ENCODE measurements around the gene TMOD1.

Gene TMOD1

DNA sequence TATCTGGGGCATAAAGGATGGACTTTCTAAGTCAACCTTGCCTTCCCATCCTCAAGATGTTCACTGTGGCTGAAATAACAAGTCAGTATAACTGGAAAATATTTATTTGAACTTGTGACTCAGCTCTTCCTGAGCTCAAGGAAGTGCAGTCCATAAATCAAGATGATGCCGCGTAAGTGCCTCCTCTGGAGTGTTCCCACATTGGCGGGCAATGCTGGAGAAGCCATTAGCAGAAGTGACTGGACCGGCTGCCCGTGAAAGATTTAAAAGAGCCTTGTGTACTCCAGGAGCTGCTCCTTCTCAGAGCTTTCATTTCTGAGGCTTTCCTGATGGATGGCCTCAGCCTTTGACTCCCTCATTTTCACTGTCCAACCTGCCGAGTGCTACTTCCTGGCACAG lies 17.4 kb downstream of the TMOD1 start:
- peak in 1 of 2 experiments; percentile 35 for DNase-seq

DNA sequence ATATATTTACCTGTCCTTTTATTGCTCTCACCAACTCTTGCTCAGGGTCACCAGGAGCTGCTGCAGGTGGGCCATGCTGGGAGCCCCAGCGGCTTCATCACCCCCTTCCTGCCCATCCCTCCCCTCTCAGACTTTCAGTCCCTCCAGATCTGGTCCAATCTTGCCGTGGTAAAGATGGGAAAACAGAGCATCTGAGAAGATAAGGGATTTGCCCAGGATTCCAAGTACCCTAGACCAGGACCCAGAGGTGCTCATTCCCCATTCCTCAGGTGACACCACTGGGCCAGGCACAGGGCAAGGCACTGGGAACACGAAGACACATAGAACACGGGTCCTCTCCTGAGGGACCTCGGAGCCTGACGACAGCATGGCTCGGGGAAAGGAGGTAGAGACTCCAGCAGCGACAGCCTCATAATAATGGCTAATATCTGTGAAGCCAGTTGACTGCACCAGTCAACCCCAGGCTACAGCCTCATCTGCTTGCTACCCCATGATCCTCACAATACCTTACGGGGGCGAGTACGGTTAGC lies 18.0 kb downstream of the TMOD1 start:
- no peak for DNase-seq

DNA sequence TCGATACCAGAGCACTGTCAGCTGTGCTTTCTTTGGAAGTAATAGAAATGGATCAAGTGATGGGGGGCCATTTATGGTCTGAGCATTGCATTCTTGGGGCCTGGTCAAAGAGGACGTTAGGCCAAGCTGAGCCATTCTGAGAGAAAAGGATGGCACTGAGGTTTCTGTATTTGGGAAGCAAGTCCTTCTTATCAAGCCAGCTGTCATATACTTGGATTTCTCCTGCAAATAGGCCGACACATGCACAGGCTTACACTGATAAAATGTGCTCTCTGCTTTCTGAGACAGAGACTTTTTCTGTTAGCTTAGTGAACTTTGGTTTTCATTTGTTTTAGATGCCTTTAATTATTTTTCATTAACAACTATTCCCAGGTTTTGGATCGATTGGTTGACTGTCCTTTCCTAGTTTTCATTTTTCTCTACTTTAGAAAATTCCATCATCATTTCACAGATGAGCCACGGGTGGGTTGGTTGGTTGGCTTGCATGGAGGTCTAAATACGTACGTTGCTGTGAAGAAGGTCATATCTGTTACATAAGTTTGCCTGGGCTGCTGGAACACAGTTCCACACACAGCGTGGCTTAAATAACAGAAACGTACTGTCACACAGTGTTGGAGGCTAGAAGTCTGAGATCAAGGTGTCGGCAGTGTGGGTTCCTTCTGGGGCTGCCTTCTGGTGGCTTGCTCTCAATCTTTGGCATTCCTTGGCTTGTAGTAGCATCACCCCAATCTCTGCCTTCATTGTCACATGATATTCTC lies 20.3 kb downstream of the TMOD1 start:
- no peak for DNase-seq

DNA sequence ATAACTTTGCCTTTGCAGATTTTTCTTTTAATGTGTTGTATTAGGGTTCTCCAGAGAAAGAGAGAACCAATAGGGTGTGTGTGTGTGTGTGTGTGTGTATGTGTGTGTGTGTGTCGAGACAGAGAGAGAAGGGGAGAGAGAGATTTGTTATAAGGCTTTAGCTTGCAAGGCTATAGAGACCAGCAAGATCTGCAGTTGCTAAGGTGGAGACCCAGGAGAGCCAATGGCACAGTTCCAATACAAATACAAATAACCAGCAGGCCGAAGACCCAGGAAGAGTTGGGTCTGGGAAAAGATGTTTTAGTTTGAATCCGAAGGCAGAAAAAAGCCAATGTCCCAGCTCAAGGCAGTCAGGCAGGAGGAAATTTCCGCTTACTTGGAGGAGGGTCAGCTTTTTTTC lies 23.0 kb downstream of the TMOD1 start:
- DNase-seq = no peak

DNA sequence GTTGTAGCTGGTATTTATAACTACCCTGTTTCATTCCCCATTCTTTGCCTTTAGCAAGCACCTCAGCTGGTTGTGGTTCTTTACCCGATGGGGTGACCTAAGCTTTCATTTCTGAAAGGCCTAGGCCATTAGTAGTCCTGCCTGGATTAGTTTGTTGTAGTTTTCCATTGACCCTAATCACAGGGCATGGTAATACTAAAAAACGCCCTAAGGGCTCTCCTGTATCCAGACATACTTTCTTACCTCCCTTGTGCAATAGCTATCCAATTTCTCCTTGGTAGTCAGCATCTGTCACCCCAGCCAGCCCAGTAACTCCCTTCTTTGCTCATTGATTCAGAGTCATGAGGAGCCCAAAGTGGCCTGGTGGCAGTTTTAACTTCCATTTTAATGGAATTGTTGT lies 24.0 kb downstream of the TMOD1 start:
- DNase-seq = no peak

DNA sequence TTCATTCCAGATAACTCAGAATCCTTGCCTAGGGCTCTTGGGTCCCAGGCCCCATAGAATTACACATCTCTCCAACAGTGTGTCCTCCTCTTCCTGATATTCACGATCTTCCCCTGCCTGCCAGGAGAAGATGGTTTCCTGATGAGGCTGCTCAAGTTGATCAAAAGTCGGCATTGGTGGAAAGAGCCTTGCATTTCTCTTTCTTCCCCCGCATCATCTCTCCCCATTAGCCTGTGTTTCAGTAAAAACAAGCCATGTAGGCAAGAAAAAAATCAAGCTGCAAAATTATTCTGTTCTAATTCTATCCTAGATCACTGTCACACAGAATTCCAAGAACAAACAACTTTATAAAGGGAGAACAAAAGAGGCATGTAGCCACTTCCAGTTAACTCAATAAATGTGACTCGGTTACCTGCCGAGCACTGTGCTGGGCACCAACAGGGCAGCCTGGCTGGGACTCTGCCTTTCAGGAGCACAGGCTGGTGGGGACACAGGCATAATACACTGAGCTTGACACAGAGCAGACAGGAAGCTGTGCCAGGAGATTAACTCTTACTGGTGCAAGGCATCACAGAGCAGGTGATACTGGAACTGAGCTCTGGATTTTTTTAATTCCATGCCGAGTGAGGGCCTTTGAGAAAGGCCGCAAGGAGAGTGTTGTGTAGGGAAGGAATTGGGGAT lies 25.6 kb downstream of the TMOD1 start:
- DNase-seq = no peak

DNA sequence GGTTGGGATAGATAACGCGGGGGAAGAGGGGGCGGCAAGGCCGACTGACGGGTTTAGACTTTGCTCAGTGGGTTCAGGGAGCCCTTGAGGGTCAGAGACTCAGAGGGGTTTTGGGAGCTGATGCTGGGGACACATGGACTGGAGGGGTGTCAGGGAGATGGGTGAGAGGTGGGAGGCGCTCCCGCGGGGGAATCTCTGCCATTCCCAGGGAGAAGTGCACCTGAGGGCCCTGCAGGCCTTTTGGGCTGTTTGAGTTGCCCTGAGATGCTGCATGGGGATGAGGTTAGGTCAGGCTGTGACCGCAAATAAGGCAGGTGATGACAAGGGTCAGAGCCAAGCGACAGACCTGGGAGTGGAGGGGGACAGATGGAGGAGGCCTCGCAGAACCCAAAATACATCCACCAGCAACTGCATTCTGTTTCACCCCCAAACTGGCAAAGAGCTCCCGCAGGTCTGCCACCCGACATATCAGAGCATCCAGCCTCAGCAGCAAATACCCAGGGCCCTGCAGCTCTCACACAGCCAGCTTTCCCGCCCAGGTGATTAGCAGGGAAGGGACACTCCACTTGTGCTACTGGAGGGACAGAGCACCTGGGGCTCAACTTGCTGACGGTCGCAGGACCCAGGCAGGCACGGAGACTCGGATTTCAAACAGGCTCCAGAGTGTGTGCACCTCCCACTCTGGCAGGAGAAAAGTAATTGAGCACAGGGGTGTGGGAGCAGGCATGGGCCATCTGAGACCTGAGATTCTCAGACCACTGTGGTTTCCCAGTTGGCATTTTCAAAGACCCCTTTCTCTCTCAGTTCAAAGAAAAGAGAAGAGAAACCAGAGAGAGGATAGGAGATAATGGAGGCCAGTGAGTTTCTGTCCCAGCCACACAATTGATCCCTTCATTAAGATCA lies 26.4 kb downstream of the TMOD1 start:
- no peak for DNase-seq

DNA sequence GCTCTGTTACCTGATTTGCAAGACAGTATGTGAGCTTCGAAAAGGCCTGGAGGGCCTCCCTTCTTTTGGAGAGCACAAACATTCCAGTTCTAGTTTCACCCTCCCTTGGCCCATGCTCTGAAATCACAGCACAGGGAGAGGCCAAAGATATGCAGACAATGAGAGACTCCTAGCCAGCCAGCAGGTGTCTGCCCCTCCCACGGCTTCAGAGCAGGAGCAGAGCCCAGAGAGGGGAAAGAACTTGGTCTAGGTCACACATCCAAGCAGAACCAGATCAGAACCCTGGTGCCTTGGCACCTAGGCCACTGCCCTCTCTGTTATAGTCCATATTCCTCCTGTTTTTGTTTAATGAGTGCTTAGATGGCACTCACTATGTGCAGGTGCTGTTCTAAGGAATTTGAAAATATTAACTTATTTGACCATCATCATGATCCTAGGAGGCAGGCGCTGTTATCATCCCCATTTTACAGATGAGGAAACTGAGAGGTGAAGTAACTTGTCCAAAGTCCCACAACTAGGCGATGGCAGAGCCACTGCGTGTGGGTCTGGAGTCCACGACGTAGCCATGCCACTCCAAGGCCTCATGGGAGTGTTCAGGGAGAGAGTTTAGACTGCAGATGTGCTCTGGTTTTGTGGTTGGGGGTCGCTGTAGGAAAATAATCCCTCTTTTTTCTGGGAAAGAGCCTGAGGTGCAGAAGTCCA lies 27.2 kb downstream of the TMOD1 start:
- DNase-seq = no peak

DNA sequence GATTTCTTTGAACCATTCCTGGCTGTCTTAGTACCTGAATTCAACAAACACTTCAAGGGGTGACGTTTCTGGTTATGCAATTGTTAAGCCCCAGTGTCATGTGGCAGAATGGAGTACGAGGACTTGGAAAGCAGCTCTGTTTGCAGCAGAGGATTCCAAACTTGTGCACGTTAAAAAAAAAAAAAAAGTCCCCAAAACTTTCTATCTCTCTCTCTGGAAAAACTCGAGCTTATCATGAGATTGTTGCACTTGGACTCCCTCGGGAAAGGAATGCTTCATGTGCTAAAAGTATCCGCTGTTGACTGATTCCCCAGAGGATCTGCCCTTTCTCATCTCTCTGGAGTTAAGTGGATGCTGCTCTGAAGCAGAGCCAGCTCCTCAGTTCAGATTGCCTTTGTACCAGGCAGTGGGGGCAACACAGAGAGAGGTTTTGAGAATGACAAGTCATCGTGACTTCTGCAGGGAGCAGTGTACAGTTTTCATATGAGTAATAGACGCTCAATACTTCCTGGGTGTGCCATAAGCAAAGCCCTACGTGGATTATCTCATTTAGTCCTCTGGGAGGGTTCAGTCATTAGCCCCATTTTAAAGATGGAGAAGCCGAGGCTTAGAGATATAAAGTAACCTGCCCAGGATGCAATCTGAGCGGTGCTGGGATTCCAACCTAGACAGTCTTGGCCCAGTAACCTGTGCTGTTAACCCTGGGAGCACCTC lies 28.1 kb downstream of the TMOD1 start:
- no peak for DNase-seq

DNA sequence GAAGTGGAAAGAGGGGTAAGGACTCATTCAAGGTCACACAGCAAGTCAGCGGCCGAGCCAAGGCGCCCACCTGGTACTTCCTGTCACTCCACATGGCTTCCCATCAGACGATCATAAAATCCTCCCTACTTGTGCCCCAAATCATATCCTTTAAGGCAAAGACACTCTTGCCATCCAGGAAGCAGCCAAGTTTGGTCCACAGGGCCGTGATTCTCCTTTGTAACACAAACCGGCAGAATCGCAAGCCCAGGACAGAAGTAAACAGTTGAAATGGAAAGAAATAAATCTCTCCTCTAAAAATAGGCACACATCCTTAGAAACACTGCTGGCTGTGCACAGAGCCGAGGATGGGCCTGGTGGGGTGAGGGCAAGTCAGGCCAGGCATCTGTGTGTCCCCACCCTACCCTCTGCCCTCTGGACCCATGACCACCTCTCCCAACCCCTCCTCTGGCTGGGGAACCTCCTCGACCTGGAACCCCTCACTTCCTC lies 30.5 kb downstream of the TMOD1 start:
- no peak for DNase-seq

DNA sequence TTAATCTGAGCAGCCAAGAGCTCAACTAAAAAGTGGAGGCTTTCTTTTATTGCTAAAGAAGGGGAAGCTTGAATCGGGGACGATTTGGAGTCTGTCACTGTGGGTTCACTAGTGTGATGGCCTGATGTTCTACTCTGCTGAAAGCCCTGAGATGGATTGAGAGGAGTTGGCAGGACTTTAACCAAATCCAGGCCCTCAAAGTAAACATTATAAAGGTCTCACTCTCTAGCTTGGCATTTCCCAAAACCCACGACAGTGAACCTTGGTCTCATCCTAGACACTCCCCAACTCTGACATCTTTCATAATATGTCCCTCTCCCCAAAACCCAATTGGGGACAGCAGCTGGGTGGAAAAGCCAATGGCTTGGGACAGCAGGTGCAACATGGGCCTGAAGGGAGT lies 32.7 kb downstream of the TMOD1 start:
- DNase-seq = no peak

DNA sequence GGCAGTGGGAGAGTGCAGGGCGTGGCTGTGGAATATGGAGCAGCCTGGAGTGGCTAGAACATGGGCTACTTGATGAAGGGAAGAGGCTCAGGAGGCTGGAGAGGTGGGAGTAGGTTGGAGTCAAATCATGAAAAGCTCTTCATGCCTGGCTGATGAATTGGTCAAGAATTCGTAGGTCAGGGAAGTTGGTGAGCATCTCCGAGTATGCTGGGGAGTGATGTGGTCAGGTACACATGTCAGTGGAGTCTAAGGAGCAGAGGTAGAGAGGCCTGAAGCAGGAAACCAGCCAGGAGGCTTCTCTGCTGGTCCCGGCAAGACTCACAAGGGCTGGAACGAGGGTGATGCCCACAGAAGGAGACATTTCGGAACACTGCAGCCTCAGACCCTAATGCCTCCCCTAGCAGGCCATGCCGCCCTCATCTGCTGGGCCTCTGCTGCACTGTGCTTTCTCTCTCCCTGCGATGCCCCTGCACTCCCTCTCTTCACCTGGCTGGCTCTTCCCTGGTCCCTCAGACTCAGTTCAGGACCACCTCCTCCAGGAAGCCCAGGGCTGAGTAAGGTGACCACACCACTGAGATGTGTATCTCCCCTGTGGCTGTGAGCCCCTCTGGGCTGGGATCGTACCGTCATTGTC lies 33.6 kb downstream of the TMOD1 start:
- no peak for DNase-seq

DNA sequence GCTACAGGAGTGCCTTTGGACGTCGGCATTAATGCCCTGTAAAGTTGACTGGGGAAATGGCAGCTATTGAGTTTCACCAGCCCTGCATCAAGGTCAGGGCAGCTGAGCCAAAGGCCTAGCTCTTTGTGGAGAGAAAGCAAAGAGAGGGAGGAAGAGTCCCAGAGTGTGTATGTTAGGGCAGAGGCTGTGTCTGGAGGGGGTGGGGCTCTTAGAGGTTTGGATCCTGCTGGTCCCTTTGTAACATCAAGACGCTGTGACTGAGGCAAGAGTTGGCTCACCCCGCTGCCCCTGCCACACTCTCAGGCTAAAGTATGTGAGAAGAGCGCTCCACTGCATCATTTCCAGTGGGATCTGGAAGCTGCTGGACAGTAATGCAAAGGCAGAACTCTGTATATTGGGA lies 34.3 kb downstream of the TMOD1 start:
- DNase-seq = no peak

DNA sequence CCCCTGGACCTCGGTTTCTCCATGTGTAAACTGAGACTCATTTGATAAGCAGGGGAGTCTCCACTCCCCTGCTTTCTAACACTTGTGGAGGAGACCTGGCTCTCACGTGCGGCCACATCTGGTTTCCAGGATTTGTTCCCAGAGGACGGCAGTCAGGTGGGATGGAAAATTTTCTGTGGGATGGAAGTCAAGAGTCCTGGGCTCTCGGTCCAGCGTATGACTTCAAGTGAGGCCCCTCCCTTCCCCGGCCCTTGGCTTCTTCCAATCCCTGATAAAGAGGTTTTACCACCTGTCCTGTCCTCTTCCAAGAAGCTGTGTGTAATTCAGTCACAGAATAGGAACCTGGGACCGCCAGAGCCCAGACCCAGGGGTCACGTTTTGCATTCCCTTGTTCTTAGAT lies 35.0 kb downstream of the TMOD1 start:
- DNase-seq = no peak

DNA sequence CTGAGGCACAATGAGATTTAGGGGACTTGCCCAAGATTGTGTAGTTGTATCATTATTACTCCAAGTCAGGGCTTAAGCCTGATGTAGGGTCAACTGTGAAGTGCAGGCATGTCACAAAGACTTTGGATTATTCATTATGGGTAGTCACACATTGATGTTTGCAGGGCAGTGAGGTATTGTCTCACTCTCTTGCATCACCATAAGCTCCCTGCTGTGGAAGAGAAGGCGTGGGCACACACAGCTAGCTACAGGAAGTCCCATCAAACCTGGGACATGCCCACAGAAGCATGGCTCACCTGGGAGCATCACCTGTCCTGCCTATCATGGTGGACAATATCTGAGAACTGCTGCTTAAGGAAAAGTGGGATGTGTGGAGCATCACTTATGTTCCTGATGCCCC lies 42.1 kb downstream of the TMOD1 start:
- no peak for DNase-seq

DNA sequence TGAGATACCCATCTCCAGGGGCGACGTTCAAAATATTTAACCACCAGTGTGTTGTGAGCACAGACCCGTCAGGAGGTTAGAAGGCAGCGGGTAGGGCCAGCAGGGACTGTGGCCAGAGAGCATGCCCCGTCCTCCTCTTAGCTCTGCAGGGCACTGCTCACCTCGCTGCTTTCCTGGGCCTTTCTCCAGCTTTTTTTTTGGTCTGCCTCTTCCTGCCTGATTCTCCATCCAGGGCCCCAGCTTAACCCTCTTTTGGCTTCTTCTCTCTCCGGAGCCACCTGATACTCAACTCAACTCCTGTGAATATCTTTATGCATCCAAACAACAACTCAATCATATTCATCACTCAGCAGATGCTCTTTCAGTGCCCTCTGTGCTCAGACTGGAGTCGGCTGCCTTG lies 44.0 kb downstream of the TMOD1 start:
- DNase-seq = no peak

DNA sequence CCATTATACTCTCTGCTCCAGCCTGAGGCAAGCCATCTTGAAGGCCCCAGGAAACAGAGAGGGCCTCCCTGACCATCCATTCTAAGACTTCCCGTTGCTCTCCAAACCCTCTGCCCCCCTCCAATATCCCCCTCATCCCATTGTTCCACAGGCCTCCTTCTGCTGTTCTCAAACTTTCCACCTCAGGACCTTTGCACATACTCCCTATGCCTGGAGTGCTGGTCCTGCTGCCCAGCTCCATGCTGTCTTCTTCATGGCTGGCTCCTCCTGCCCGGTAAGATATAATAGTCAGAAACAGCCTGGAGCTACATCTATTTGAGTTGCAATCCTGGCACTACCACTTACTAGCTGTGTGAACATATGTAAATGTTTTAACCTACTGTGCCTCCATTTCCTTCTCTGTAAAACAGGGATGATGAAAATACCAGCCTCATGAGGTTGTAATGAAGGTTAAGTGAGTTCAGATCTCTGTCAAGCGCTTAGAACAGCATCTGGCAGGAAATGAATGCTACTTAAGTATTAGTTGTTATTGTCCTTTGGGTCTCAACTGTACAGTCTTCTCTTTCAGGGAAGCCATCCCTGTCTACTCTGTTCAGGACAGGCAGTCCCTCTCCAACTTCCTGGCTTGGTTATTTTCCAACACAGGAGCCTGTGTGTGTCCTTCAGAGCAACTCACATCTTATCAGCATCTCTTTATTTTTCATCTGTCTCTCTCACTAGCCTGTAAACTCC lies 45.8 kb downstream of the TMOD1 start:
- no peak for DNase-seq

DNA sequence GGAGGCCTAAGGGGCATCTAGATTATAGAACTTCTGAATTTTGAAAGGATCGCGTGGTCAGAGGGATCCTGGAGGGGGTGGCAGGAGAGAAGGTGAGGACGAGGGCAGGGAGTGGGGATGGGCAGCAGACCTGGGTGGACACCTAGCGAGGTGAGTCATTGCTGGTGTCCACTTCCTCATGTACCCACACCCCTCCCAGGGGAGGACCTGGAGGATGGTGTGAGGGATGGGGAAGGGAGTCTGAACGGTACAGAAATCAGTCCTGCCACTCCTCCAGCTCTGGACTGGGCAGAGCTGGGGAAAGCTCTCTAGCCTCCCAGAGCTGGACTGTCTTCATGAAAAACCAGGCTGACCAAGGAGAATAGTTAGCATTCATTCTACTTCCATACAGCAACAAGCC lies 46.9 kb downstream of the TMOD1 start:
- no peak for DNase-seq

DNA sequence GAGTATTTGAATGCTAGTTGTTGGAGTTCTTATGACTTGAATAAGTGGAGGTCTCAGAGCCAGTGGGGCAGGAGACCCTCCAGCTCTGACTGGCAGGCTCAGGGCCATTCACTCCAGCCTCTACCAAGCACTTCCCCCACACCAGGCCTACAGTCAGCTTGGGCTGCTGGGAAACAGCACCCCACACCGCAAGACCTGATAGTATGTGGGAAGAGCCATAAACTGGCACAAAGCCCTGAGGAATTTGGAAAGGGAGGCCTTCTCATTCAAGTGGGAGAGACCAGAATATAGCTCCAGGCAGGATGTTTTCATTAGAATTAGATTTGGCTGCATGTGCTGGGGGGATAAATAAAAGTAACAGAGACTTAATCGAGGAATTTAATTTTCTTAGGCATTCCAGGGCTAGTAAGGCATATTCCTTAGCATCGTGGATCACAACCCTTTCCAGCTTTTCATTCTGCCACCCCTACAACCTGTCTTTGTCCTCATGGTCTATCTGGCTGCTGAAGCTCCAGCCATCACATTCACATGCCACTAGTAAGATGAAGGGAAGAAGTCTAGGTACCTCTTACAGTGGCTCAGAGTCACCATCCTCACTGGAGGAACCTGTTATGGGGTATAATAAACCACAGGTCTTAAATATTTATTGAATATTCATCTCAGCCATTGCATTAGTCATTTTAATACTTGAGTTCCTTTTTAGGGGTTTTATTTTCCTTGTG lies 47.5 kb downstream of the TMOD1 start:
- no peak for DNase-seq

DNA sequence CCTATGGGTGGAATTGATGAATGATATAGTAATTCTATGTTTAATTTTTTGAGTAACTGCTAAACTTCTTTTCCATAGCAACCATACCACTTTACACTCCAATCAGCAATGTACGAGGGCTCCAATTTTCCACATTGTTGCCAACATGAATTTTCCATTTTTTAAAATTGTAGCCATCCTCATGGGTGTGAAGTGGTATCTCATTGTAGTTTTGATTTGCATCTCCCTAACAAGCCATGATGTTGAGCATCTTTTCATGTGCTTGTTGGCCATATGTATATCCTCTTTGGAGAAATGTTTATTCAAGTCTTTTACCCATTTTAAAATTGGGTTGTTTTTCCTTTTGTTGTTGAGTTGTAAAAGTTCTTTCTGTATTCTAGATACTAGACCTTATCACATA lies 48.9 kb downstream of the TMOD1 start:
- DNase-seq = no peak

Measured in SHP77 (cell line).